ENCODE data around the gene PCNT.
"Not testable (repeated sequence)": the region's sequence is repeated elsewhere in the genome, so short reads cannot be mapped to it uniquely, and the experiment has no call there.

Gene PCNT

DNA sequence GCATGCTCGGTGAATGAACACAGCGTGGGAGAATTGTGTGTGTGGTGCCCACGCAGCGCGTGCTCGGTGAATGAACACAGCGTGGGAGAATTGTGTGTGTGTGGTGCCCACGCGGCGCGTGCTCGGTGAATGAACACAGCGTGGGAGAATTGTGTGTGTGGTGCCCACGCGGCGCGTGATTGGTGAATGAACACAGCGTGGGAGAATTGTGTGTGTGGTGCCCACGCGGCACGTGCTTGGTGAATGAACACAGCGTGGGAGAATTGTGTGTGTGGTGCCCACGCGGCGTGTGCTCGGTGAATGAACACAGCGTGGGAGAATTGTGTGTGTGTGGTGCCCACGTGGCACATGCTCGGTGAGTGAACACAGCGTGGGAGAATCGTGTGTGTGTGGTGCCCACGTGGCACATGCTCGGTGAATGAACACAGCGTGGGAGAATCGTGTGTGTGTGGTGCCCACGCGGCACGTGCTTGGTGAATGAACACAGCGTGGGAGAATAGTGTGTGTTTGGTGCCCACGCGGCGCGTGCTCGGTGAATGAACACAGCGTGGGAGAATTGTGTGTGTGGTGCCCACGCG lies 79.4 kb downstream of the PCNT start:
- not testable (repeated sequence) for DNase-seq (ENCODE audit: low spot score)
- FAIRE-seq = peak; percentile 96

DNA sequence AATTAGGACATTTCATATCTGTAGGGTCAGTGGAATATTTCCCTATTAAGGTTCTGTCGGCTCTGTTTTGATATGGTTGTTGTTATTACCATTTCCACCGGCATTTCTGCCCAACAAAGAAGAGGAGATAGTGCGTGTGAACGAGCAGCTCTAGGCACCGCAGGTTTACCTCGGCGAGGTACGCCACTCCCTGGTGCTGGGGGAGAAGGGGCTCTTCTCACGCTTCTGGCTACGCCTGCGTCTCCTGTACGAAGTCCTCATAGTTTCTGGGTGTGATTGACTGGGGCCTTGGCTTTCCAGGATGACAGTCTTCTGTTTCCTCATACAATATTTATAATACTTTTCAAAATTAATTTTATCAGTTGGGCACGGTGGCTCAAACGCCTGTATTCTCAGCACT lies 80.3 kb downstream of the PCNT start:
- DNase-seq (ENCODE audit: low spot score) (no peak), FAIRE-seq (no peak)

DNA sequence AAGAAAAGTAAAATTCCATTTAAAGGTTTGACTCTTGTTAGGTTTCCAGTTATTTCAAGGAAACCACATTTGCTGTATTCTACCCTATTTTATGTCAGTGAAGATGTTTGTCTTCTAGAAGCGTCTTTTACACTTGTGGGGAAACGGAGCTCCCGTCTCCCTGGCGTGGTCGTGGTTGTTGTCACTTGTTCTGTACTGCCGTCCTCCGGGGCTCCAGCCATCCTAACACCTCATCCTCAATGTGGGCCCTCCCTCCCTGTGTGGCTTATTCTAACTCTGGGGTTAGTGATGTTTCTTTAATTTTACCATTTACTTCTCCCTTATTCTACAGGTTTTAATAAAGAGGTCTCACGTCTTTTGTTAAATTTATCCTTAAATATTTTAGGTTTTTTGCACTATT lies 82.0 kb downstream of the PCNT start:
- FAIRE-seq (no peak), DNase-seq (ENCODE audit: low spot score) (no peak)

DNA sequence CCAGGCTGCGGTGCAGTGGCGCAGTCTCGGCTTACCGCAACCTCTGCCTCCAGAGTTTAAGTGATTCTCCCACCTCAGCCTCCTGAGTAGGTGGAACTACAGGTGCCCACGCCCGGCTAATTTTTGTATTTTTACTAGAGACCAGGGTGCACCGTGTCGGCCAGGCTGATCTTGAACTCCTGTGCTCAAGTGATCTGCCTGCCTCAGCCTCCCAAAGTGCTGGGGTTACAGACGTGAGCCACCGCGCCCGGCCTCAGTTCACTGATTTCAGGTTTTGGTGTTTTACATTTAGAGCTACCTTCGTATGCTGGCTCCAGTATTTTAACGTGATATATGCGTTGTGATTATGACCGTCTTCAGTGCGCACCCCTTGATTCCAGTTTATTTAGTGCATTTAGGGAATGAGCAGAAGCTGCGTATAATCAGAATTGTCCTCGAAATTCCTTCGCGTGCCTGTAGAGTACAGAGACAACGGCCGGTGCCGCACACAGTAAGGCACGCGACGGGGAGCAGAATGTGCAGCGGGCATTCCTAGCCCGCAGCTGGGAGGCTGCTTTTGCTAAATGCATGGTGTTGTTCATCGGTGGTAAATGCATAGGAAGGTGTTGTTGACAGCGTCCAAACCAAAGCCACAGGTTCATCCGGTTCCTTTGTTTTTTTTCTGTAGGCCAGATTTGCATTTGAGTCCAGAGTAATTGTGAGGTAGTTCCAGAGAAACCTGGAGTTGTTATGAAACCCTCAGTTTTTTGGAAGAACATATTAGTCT lies 85.9 kb downstream of the PCNT start:
- DNase-seq (ENCODE audit: low spot score) (no peak), FAIRE-seq (no peak)

DNA sequence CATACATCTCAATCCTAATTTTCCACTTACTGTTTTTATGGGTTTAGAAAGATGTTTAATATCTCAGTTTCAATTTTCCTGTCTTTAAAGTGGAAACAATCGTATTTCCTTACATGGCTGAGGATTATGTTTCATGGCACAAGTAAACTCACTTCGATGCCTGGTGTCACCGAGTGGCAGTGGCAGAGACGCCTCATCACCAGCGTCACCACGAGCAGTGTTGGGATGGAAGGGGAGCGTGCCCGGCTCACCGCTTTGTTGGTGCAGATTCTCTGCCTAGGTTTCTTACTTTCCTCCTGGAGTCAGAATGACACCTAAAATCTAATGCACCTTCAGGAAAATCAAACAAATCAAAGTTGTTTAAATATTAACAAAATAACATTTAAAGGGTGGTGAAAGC lies 86.6 kb downstream of the PCNT start:
- DNase-seq (ENCODE audit: low spot score) = no peak
- no peak for FAIRE-seq

DNA sequence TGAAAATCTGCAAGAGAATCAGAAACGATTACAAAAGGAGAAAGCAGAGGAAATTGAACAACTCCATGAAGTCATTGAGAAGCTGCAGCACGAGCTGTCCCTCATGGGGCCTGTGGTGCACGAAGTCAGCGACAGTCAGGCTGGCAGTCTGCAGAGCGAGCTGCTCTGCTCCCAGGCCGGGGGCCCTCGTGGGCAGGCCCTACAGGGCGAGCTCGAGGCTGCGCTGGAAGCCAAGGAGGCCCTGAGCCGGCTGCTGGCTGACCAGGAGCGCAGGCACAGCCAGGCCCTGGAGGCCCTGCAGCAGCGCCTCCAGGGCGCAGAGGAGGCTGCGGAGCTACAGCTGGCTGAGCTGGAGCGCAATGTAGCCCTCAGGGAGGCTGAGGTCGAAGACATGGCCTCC lies 87.3 kb downstream of the PCNT start:
- DNase-seq (ENCODE audit: low spot score) (no peak), FAIRE-seq (no peak)

DNA sequence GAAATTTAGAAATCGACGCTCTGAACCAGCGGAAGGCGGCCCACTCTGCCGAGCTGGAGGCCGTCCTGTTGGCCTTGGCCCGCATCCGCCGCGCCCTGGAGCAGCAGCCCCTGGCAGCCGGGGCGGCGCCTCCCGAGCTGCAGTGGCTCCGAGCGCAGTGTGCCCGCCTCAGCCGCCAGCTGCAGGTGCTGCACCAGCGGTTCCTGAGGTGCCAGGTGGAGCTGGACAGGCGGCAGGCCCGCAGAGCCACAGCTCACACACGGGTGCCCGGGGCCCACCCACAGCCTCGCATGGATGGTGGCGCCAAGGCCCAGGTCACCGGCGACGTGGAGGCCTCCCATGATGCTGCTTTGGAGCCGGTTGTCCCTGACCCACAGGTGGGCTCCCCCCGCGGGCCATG lies 87.7 kb downstream of the PCNT start:
- DNase-seq (ENCODE audit: low spot score) (no peak), FAIRE-seq (no peak)

DNA sequence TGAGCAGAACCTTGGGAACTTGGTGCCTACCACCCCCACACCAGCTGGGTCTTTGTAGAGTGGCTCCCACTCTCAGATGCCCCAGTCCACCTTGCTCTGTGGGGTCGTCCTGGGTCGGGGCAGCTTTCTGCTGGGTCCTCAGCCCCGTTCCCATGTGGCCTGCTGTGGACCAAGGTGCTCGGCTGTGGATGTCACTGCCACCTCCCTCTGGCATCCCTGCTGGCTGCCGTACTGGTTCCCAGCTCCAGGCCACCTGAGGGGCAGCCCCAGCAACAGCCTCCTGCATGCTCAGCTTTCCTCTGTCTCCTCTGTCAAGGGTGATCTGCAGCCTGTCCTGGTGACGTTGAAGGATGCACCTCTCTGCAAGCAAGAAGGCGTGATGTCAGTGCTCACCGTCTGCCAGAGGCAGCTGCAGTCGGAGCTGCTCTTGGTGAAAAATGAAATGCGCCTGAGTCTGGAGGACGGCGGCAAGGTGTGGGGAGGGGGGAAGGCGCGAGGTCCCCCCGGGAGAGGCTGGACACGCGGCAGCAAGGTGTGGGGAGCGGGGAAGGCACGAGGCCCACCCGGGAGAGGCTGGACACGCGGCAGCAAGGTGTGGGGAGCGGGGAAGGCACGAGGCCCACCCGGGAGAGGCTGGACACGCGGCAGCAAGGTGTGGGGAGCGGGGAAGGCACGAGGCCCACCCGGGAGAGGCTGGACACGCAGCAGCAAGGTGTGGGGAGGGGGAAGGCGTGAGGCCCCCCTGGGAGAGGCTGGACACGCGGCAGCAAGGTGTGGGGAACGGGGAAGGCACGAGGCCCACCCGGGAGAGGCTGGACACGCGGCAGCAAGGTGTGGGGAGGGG lies 88.8 kb downstream of the PCNT start:
- FAIRE-seq (no peak), DNase-seq (ENCODE audit: low spot score) (no peak)

DNA sequence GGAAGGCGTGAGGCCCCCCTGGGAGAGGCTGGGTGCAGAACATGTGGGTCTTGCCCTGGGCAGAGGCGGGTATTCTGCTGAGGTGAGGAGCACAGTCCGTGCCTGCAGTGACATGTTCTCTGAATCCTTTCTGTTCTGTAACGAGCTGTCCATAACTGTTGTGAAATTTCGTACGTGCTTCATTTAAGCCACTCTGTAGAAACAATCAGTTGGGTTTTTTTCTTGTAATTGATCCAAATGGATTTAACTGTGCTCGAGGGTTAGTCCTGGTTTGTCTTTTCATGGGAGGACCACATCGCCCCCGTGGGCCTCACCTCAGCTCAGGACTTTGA lies 89.4 kb downstream of the PCNT start:
- DNase-seq (ENCODE audit: low spot score) (no peak), FAIRE-seq (no peak)

DNA sequence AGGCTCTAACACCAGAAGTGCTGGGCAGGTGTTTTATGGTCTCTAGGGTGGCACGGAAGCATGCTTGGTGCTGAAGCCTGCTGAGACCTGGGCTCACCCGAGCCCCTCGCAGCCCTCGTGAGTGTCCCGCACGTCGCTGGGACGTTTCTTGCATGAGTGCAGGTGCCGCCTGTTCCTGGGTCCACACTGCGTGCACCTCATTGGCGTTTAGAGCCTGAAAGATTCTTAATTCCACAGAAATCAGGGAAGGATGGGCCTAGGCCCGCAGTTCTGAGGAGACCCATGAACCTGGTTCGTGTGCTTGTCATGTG lies 91.0 kb downstream of the PCNT start:
- no peak for DNase-seq (ENCODE audit: low spot score)
- FAIRE-seq = no peak

DNA sequence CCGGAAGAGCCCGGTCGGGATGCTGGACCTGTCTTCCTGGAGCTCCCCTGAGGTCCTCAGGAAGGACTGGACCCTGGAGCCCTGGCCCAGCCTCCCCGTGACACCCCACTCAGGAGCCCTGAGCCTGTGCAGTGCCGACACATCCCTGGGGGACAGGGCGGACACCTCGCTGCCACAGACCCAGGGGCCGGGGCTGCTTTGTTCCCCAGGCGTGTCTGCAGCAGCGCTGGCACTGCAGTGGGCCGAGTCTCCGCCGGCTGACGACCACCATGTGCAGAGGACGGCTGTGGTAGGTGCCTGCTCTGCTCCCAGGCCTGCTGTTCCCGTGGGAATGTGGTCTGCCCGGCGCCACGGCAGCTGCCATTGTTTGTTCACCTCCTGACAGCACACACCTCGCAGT lies 92.6 kb downstream of the PCNT start:
- FAIRE-seq (no peak), DNase-seq (ENCODE audit: low spot score) (no peak)

DNA sequence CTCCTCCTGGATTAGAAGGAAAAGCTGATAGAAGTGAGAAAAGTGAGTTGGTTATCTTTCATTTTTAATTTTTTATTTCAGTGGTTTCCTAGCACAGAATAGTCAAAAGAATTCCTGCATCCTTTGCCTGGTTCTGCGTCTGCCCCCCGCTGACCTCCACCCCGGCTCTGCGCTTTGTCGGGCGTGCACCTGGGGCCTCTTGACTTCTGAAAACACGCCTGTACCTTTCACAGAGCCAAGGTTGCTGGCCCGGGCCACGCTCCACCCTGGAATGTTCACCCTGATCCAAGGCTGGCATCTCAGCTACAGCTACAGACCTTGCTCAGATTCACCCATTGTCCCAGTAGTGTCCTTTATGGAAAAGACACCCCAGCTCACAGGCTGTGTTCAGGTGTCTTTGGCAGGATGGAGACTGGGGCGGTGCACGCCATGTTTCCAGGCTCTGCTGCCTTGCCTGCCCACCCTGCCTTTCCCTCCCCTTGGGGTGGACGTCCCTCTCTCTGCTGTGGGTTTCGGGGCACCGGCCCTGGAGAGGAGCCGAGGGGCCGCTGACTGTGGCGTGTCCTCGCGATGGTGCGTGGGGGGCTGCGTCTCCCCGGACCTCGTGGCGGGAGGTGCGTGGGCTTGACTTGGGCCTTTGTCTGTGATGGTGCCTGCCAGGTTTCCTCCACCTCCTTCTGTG lies 94.5 kb downstream of the PCNT start:
- no peak for FAIRE-seq
- no peak for DNase-seq (ENCODE audit: low spot score)

DNA sequence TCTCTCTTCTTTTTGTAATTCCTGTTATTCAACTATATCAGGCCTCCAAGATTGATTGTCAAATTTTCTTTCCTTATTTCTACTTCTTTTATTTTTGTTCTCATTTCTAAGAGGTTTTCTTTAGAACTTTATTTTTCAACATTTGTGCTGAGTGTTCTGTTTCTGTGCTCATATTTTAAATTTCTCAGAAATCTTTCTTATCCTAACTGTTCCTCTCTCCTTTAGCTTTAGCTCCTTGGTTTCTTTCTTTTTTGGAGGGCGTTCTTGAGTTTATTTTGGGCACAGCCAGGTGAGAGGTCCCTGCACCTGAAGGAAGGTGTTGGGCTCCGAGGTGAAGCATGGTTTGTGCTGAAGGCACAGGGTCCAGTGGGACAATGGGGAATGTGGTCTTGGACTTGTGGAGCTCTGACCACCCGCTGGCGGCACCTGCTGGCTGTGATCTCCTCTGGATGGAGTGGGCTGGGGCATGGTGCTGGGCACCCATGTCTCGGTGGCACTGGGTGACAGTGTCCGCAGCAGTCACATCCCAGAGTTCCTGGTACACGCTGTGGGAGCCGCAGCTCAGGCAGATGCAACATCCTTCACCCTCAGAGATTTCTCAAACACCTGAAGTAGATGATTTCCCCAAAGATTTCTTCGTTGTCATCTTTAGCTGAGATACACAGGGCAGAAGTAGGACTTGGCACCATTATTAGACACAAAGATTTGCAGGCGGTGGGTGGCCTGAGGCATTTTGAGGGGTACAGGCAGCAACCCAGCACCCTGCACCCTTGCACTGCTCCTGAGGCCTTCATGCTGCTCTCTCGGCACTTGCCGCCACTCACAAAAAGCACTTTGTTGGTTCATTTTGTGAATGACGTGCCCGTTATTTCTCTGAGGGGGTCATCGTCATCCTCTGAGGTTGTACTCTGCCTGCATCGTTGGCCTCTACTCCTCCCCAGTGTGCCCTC lies 96.6 kb downstream of the PCNT start:
- FAIRE-seq = no peak
- no peak for DNase-seq (ENCODE audit: low spot score)

DNA sequence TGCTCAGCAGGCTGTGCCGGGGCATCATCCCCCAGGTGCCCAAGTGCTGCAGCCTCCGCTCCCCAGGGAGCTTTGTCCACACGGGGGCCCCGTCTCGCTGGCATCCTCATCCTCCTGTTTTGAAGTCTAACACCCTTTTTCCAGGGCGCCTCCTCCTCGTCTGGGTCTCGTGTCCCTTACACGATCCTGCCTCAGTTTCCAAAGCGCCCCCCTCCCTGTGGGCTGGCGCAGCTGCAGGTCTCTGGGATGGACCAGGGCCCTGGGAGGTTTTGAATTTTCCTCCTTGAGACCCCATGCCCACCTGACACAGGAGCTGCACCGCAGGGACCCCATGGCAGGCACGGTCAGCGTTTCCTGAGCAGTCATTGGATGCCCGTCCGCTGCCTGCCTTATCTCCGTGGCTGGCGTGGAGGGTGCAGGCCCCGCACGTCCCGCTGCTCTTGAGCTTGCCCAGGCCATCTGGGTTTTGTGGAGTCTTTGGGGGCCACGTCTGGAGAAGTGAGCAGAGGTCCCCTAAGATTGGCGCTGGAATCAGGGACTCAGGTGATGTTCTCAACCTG lies 97.3 kb downstream of the PCNT start:
- FAIRE-seq = no peak
- no peak for DNase-seq (ENCODE audit: low spot score)

DNA sequence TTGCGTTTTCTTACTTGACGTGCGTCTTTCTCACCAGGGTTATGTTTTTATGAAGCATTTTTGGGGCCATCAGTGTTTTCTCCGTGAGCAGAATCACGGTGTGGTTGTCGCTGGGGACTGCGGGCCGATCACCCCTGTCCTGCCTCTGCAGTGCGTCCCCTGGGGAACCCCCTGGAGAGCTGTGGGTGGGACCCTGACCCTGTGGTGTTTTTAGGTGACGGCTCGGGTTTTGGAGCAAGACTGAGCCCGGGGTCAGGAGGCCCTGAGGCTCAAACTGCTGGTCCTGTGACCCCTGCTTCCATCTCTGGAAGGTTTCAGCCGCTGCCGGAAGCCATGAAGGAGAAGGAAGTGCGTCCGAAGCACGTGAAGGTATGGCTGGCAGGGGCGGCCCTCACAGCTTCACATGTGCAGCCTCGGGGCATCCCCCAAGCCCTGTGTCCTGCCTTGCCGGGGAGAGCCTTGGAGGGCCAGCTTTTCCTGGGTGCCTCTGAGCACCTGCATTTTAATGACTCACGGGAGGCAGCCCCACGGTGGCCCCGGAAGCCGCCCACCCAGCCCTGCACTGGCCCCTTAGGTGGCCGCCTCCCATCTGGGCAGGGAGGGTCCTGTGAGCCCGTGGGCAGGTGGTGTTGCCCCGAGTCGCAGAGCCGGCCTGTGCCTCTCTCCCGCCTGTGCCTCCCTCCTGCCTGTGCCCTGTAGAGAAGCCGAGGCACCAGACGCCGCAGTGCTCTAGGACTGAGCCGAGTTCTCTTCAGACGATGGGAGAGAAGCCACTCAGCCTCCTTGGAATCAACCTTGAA lies 98.0 kb downstream of the PCNT start:
- FAIRE-seq (no peak), DNase-seq (ENCODE audit: low spot score) (no peak)

DNA sequence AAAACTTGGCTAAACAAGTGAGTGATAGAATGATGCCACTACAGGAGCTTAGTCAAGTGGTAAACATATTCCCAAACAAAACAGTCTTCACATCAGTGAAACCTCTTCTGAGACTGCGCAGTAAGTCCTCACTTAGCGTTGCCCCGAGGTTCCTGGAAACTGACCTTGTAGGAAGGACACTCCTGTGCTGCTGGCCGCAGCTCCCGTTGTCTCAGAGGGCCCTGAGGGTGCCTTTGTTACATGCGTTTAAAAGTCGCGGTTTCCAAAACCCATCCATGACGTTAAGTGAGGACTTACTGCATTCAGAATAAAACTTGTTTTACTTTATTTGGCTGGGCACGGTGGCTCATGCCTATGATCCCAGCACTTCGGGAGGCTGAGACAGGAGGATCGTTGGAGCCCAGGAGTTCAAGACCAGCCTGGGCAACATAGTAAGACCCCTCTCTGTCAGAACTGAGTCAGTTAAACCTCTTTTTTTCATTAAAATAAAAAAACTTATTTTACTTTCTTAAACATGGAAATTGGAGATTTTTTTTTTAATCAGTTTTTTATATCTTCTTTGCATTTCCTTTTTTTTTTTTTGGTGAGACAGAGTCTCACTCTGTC lies 98.8 kb downstream of the PCNT start:
- DNase-seq (ENCODE audit: low spot score) (no peak), FAIRE-seq (no peak)

DNA sequence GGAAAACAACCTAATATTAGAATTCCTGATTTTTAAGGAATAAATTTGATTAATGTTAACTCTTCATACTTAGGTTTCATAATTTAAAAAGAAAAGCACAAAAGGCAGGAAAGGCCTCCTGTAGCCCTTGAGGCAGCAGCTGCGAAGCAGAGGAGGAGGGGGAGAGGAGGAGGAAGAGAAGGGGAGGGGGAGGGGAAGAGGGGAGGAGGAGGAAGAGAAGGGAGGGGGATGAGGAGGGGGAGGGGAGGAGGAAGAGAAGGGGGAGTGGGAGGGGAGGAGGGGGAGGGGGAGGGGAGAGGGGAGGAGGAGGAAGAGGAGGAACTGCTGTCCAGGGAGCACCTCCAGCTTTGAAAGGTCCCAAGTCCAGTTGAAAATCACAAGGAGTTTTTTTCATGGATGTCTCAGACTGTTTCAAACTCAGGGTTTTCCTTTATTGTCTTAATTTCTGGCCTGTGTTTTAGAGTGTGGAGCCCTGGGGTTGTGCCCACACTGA lies 99.6 kb downstream of the PCNT start:
- DNase-seq (ENCODE audit: low spot score) (no peak), FAIRE-seq (no peak)

DNA sequence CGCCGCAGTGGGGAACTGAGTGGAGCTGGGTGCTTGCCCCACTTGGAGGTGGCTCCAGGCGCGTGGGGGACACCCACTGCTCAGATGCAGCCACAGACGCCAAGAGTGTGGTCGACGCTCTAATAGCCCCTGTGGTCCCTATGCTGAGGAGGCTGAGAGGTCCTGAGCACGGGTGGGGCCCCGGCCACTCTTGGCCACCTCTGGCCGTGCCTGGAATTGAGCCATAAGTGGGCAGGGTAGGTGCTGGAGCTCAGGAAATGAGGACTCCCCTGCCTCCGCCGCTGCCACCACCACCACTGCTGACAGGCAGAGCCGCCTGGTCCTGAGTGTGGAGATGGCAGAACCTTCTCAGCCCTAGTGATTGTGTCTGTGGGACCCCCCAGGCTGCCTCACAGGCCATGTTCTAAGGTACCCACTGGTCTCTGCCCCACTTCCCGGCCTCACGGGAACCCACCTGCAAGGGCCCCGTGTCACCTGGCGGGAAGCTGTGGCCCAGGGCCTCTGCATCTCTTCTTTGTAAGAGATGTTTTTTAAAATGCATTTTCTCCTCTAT lies 100.2 kb downstream of the PCNT start:
- no peak for FAIRE-seq
- DNase-seq (ENCODE audit: low spot score) = no peak

DNA sequence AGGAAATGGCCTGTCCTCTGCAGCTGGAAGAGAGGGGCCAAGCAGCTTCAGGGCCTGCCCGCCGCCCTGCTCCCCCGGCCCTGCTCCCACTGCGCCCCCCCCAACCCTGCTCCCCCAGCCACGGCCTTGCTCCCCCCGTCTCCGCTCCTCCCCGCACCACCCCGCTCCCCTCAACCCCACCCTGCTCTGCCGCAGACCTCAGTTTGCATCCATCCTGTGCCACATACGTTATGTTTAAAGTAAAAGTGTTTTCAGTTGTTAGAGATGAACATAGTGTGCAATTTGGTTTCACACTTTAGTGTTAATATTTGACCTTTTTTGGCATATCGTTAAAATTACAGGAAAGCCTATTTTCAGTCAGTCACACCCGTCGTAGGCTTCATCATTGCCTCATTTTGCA lies 100.7 kb downstream of the PCNT start:
- no peak for DNase-seq (ENCODE audit: low spot score)
- FAIRE-seq = no peak
